Activated T-cell treated with anti-CD3 and anti-CD28 coated beads, Interleukin-2, amount 50 U/mL, for 1 hour (primary cell): ENCODE measurements around the gene LGR5.
"Not testable (repeated sequence)": the region's sequence is repeated elsewhere in the genome, so short reads cannot be mapped to it uniquely, and the experiment has no call there.

Source experiments
- DNase-seq: peaks from one replicate; pipeline ENCODE4 v3.0.0-alpha.2; 2020

The LGR5 gene

DNA sequence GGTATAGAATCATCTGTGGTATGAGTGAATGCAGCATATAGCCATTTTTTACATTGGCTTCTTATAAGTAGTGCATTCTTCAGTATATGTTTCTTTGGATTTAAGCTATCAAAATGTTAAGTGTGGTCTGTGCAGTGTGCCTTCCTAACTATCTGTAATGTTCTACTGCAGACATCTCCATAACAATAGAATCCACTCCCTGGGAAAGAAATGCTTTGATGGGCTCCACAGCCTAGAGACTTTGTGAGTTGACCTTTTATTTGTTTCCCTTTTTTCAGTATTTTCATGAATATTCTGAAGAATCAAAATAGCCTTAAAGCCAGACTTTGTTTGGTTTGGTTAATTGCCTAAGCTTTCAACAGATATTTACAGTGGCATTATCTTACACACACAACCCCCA, 116.8 kb downstream of the LGR5 start:
- DNase-seq, result no peak

GRCh38 chr12:71556875-71557274, 117.3 kb downstream of the LGR5 start:
- DNase-seq, result no peak

DNA sequence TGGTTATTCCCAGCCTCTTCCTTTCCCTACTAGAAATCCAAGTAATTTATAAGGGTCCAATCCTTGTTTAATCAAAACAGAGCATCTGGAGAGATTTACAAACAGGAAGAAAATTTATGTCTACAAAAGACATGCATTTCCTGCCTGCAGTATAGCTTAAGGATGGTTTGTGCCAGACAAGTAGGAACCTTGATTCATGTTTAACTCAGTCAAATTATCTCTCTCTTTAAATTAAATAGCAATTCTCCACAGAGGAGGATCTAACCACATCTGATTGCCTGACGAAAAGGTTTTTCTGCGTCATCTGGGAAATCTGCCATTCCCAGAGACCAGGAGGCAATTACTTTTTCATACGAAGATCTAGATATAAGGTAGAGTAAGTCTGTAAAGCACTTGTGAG, 118.8 kb downstream of the LGR5 start:
- no peak for DNase-seq

- DNase-seq, result no peak
Observed at GRCh38 chr12:71562676-71563595, 123.3 kb downstream of the LGR5 start.

- DNase-seq, result no peak
Observed at GRCh38 chr12:71565535-71565934, 125.9 kb downstream of the LGR5 start.

- no peak for DNase-seq
Observed at GRCh38 chr12:71566655-71567054, 127.1 kb downstream of the LGR5 start.

- no peak for DNase-seq
Observed at GRCh38 chr12:71567537-71567936, 127.9 kb downstream of the LGR5 start.

DNA sequence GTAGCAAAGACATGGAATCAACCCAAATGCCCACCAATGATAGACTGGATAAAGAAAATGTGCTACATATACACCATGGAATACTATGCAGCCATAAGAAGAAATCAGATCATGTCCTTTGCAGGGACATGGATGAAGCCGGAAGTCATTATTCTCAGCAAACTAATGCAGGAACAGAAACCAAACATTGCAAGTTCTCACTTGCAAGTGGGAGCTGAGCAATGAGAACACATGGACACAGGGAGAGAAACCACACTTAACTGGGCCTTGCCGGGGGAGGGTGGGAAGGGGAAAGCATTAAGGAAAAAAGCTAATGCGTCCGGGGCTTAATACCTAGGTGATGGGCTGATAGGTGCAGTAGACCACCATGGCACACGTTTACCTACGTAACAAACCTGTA, 130.3 kb downstream of the LGR5 start:
- not testable (repeated sequence) for DNase-seq

- DNase-seq, result no peak
Observed at GRCh38 chr12:71576496-71576895, 136.9 kb downstream of the LGR5 start.

GRCh38 chr12:71578694-71579258, 139.2 kb downstream of the LGR5 start:
- DNase-seq, result no peak

DNA sequence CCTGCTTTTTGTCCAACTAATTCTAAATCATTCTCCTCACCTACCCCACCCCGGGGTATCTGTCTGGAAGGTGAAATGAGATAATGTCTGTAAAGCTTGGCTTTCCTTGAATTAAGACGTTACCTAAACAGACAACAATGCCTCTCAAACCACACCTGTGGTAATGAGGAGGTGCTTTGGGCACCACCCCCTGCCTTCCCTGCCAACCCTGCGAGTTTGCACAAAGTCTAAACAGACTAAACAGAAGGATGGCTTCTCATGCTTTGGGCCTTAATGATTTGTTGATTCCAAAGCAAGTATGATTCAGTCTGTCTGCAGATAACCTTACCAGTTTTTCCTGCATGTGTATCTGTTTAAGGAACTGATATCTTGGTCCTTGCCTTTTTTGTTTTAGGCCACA, 141.6 kb downstream of the LGR5 start:
- no peak for DNase-seq

DNA sequence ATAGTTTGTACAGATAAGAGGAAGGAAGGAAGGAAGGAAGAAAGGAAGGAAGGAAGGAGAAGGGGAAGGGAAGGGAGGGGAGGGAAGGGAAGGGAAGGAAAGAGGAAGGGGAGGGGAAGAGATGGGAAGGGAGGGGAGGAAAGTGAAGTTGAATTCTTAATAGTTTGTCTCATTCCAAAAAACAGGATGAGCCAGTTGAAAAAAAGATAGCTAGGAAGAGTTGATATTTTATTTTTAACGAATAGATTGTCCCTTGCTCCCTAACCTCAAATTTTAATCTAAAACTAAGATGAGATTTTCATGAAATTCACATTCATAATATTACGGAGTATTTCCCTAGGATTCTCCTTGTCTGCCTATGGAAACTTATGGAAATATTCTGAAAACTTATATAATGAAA, 143.3 kb downstream of the LGR5 start:
- no peak for DNase-seq

DNA sequence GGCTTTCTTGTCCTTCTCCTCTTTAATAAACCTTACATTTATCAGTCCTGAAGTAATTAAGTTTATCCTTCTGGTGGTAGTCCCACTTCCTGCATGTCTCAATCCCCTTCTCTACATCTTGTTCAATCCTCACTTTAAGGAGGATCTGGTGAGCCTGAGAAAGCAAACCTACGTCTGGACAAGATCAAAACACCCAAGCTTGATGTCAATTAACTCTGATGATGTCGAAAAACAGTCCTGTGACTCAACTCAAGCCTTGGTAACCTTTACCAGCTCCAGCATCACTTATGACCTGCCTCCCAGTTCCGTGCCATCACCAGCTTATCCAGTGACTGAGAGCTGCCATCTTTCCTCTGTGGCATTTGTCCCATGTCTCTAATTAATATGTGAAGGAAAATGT, 144.8 kb downstream of the LGR5 start:
- no peak for DNase-seq

DNA sequence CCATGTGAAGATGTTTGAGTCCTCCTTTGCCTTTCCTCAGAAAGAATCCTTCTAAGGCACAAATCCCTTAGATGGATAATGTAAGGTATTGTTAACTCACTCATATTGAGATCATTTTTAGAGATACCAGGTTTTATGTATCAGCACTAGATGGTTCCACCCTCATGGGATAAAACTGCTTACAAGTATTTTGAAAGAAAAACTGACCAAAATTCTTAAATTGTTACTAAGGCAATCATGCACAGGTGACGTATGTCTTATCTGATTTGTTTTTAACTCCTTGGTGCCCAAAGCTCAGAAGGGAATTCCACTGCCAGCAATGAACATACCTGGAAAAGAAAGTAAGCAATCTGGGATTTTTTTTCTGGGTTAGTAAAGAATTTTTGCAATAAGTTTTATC, 145.6 kb downstream of the LGR5 start:
- no peak for DNase-seq

- no peak for DNase-seq
Observed at GRCh38 chr12:71587012-71587411, 147.4 kb downstream of the LGR5 start.

GRCh38 chr12:71589478-71589881, 149.9 kb downstream of the LGR5 start:
- no peak for DNase-seq

DNA sequence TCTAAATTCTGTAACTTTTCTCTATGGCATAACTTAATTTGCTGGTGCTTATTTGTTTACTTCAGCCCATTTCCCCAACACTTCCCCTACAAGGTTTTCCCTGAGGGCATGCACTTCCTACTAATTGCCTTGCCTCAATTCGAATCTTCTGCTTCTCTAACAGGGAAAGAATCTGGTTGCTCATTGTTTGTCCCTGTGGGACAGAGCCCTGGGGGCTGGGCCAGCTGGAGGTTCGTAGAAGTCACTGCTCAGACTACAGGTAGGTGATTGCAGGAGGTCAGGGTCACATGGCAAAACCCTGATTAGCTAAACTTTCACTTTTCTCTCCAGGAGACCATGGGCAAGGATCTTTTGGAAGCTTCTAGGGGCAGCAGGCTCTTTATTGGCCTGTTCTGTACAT, 152.0 kb downstream of the LGR5 start:
- no peak for DNase-seq

DNA sequence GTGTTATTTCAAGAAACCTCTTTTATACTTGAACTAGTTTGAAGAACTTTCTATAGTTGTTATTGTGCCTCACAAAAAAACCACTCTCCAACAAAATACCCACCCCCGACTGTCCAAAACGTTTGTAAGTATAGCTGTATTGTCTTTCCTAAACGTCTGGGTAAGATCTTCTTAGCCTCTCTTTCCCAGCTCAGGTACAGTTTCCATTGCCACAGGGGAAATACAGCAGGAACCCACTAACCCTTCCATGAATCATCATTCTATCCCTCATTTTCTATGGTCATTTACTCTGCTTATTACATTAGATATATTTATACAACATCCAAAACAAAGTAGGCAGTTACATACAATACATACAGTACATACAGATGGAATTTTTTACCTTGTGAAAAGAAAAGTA, 153.2 kb downstream of the LGR5 start:
- DNase-seq, result no peak

GRCh38 chr12:71594214-71594948, 154.8 kb downstream of the LGR5 start:
- no peak for DNase-seq

DNA sequence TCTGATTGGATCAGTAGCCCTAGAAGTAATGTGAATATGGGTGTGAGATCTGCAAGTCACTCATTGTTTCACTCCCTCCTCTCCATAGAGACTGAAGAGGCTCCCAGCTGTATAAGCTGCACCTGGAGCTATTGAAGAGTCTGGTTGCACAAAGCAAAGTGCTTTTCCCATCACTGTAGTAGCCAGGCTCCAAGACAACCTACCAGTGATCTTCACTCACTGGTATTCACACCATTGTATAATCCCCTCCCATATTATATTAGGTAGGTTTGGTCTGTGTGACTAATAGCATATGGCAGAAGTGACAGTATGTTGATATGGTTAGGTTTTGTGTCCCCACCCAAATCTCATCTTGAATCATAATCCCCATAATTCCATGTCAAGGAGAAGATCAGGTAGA, 159.6 kb downstream of the LGR5 start:
- no peak for DNase-seq

DNA sequence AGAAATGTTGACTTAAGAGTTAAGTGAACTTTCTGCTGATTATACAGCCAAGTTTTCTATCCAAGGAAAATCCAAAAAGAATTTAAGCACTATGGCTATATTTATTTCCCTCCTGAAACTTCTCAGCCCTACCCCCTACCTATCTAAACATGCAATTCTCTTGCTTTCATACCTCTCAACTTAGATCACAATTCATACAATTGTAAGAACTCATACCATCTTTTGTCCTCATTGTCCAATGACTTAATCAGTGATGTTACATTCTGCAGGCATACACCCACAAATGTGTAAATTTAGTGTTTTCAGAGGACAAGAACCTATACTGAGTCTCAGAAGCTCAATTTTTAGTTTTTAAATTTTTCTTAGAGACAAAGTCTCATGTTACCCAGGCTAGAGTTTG, 161.9 kb downstream of the LGR5 start:
- no peak for DNase-seq

DNA sequence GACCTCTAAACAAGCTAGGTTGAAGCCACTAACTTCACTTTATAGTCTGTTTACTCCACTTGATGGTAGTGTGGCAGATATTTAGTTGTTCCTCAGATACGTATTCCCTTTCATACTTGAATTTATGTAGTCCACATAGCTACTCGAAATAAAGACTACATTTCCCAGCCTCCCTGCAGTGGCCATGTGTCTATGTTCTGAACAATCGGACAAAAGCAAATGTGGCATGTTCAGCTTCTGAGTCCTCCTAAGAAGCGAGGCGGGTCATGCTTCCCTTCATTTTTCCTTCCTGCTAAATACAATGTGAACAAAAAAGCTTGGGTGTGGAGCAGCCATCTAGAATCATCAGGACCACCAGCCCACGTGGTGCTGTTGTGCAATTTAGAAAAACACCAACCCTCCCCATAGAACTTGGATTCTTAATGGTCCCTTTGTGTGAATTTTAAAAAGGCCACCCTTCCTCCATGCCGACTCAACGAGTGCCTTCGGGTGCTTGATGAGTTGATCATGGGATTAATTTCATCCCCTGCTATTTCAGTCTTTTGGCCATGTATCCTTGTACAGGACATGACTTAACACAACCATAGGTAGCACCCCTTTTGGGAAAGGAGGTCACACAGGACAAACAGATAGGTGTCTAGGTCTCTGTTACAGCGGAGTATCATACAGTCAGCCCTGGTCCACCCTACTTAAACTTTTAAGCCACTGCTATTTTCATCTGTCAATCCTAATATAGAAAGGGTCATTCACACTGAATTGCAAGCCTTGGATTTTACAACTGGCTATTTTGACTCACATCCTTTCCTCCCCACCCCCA, 163.4 kb downstream of the LGR5 start:
- DNase-seq, result no peak

DNA sequence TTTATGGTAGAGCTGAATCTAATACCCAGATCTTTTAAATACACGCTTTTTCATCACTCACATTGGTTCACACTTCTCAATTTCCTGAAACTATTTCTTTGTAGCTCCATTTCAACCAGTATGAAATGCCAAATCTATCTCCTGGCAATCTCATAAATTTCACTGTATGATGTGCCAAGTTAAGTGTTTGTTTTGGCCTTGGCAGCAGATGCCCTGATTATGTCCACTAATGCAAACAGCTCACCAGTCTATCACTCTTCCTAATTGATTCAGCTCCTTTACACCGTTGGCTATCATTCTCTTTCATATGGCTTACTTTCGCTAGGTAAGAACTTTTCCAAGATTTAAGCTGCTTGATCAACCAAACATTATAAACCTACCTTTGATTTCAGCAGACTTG, 165.4 kb downstream of the LGR5 start:
- DNase-seq, result no peak
